Duodenal mucosa (tissue), 2 donors: ENCODE measurements around the gene DKK3.

Experiments
- H3K27ac ChIP-seq: one replicate; pipeline ENCODE4 v1.7.0; 2013; ENCODE audit warnings: low read depth, low read length
- H3K27me3 ChIP-seq, 2 donors: one replicate each; pipeline ENCODE4 v1.7.0; 2013; ENCODE audit warnings: low read length in 2 of 2, control low read depth in 1 of 2; ENCODE audit not compliant: insufficient read depth in 2 of 2, control insufficient read depth in 1 of 2
- H3K36me3 ChIP-seq, 2 donors: one replicate each; pipeline ENCODE4 v1.7.0; 2013; ENCODE audit warnings: low read length in 2 of 2, control low read depth in 1 of 2; ENCODE audit not compliant: insufficient read depth in 2 of 2, control insufficient read depth in 1 of 2
- H3K4me1 ChIP-seq, 2 donors: one replicate each; pipeline ENCODE4 v1.7.0; 2013; ENCODE audit warnings: low read length in 2 of 2, control low read depth in 1 of 2; ENCODE audit not compliant: insufficient read depth in 2 of 2, control insufficient read depth in 1 of 2
- H3K4me3 ChIP-seq, 2 donors: one replicate each; pipeline ENCODE4 v1.7.0; 2013; ENCODE audit warnings: low read length in 2 of 2, low read depth in 1 of 2
- H3K9ac ChIP-seq, 2 donors: one replicate each; pipeline ENCODE4 v1.7.0; 2013; ENCODE audit warnings: low read length in 2 of 2, low read depth in 1 of 2
- H3K9me3 ChIP-seq, 2 donors: one replicate each; pipeline ENCODE4 v1.7.0; 2013; ENCODE audit warnings: low read length in 2 of 2, control low read depth in 1 of 2; ENCODE audit not compliant: control insufficient read depth in 1 of 2

DKK3 gene

DNA sequence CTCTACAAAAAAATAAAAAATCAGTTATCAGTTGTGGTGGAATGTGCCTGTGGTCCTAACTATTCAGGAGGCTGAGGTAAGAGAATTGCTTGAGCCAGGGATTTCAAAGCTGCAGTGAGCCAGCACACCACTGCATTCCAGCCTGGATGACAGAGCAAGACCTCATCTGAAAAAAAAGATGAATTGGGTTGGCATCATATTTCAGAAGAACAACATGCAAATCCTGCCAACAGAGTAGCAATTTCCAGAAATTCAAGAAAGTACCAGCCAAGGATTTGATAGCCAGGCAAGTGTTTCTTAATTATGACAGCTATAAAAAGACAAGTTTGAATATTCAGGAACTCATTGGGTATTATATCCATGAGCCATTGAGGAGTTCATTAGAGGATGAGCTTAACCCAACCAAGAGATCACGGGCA lies 91.4 kb downstream of the DKK3 start:
- Histone ChIP-seq H3K27me3 (no peaks in the 10 kb centered on the region), H3K27ac (no peak overlapping the region), H3K4me1 (no peaks in the 10 kb centered on the region), H3K36me3 (peaks cover 0 to 10% of the 10 kb centered on the region in 2 donors), H3K4me3 (no peak overlapping the region), H3K9me3 (no peaks in the 10 kb centered on the region), H3K9ac (no peak overlapping the region)

DNA sequence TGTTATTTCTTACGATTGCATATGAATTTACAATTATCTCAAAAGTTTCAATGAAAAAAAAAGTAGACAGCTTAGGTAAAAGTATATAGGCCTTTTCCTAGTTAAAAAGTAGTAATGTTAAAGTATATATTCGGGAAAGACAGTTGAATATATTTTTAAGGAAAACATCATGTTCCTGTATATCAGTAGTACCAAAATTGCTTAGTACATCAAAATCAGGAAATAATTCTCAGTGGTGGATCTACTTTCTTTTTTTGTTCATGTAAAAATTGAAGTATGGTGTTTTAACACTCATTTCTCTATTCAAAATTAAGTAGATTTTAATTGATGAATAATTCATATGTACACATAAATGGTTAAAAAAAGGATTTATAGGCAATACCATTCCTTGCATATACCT lies 92.8 kb downstream of the DKK3 start:
- no peak overlapping the region for H3K27ac ChIP-seq
- H3K4me1 ChIP-seq, result no peaks in the 10 kb centered on the region
- H3K27me3 ChIP-seq, result no peaks in the 10 kb centered on the region
- H3K9me3 ChIP-seq, result no peaks in the 10 kb centered on the region
- H3K9ac ChIP-seq, result no peak overlapping the region
- H3K4me3 ChIP-seq, result no peak overlapping the region
- peaks cover 0 to 16% of the 10 kb centered on the region in 2 donors for H3K36me3 ChIP-seq

GRCh38 chr11:11913395-11913794 lies 95.0 kb downstream of the DKK3 start:
- Histone ChIP-seq H3K27me3 (no peaks in the 10 kb centered on the region), H3K9ac (no peak overlapping the region), H3K9me3 (no peaks in the 10 kb centered on the region), H3K4me1 (no peaks in the 10 kb centered on the region), H3K27ac (no peak overlapping the region), H3K36me3 (peaks cover 0 to 23% of the 10 kb centered on the region in 2 donors), H3K4me3 (no peak overlapping the region)
